GM19395 (cell line): ENCODE measurements around the gene GGN.
"Not testable (repeated sequence)": the region's sequence is repeated elsewhere in the genome, so short reads cannot be mapped to it uniquely, and the experiment has no call there.

Source experiments
- ATAC-seq: cut with Tn5 transposase; IDR thresholded peaks from one replicate; pipeline ENCODE4 v1.9.1; 2021; ENCODE audit warnings: mild to moderate bottlenecking, moderate library complexity; ENCODE audit not compliant: unreplicated experiment

The GGN gene

GRCh38 chr19:38387550-38388348 lies at the start of gene GGN:
Gene GGN (minus strand): TSS chr19:38388034. CDS start chr19:38387261, 773 bp downstream.
- no peak for ATAC-seq

GRCh38 chr19:38437295-38437694 lies 49.5 kb upstream of the GGN start:
- ATAC-seq, result no peak

- no peak for ATAC-seq
Observed at GRCh38 chr19:38434549-38435051, 46.8 kb upstream of the GGN start.

GRCh38 chr19:38433268-38433733 lies 45.5 kb upstream of the GGN start, which contains the start of gene RYR1:
Gene RYR1 (plus strand): TSS chr19:38433691. CDS start chr19:38433830, 139 bp downstream.
- ATAC-seq, result no peak

GRCh38 chr19:38430931-38431330 lies 43.1 kb upstream of the GGN start:
- no peak for ATAC-seq

- no peak for ATAC-seq
Observed at GRCh38 chr19:38429811-38430156, 42.0 kb upstream of the GGN start.

- ATAC-seq, result no peak
Observed at GRCh38 chr19:38429055-38429810, 41.4 kb upstream of the GGN start.

GRCh38 chr19:38427035-38427677 lies 39.3 kb upstream of the GGN start:
- not testable (repeated sequence) for ATAC-seq

GRCh38 chr19:38425810-38426466 lies 38.1 kb upstream of the GGN start, which contains the start of gene RASGRP4:
Gene RASGRP4 (minus strand): TSS chr19:38426219. CDS start chr19:38426091, 128 bp downstream.
- ATAC-seq, result no peak

GRCh38 chr19:38425222-38425809 lies 37.5 kb upstream of the GGN start:
- no peak for ATAC-seq

- ATAC-seq, result no peak
Observed at GRCh38 chr19:38424272-38424671, 36.4 kb upstream of the GGN start.

- ATAC-seq, result no peak
Observed at GRCh38 chr19:38422438-38422837, 34.6 kb upstream of the GGN start.

GRCh38 chr19:38421856-38422255 lies 34.0 kb upstream of the GGN start:
- no peak for ATAC-seq

- ATAC-seq, result no peak
Observed at GRCh38 chr19:38420935-38421334, 33.1 kb upstream of the GGN start.

GRCh38 chr19:38417544-38418506 lies 30.0 kb upstream of the GGN start:
- no peak for ATAC-seq

GRCh38 chr19:38417146-38417543 lies 29.3 kb upstream of the GGN start:
- no peak for ATAC-seq

GRCh38 chr19:38413416-38413815 lies 25.6 kb upstream of the GGN start:
- ATAC-seq, result no peak

GRCh38 chr19:38412961-38413360 lies 25.1 kb upstream of the GGN start:
- no peak for ATAC-seq

- ATAC-seq, result no peak
Observed at GRCh38 chr19:38412491-38412890, 24.7 kb upstream of the GGN start.
